Endothelial cell of umbilical vein (primary cell): ENCODE data around the gene CEP350.

Experiments used
- EZH2 ChIP-seq: IDR thresholded peaks from 2 replicates; pipeline ENCODE4 v1.6.1; 2012; ENCODE audit warnings: borderline replicate concordance, low read depth, mild to moderate bottlenecking, moderate library complexity, low read length, inconsistent platforms; ENCODE audit not compliant: severe bottlenecking
- FOS ChIP-seq: IDR thresholded peaks from 2 replicates; pipeline ENCODE4 v1.6.1; 2011; ENCODE audit warnings: mild to moderate bottlenecking, low read length, moderate library complexity, borderline replicate concordance; ENCODE audit not compliant: insufficient read depth
- GATA2 ChIP-seq: IDR thresholded peaks from 2 replicates; pipeline ENCODE4 v1.7.0; 2011; ENCODE audit warnings: low read depth, mild to moderate bottlenecking, moderate library complexity, mixed read lengths, low read length; ENCODE audit not compliant: insufficient read length, insufficient read depth
- JUN ChIP-seq: IDR thresholded peaks from 2 replicates; pipeline ENCODE4 v1.6.1; 2011; ENCODE audit warnings: borderline replicate concordance, low read depth; ENCODE audit not compliant: insufficient read length, insufficient read depth
- MYC ChIP-seq: IDR thresholded peaks from one replicate; pipeline ENCODE4 v1.6.1; 2011; ENCODE audit warnings: mild to moderate bottlenecking, low read depth, low read length
- POLR2A ChIP-seq: IDR thresholded peaks from 2 replicates; pipeline ENCODE4 v1.6.1; 2012; ENCODE audit warnings: low read depth, mild to moderate bottlenecking, control low read depth, low read length
- POLR2AphosphoS5 ChIP-seq: IDR thresholded peaks from 2 replicates; pipeline ENCODE4 v1.6.1; 2012; ENCODE audit warnings: low read depth, mild to moderate bottlenecking, control low read depth, low read length, moderate library complexity; ENCODE audit not compliant: insufficient read depth
- TF ChIP-seq, protein P1 (sequence below), 2 donors: IDR thresholded peaks; 1 replicate in 1 of 2; 2 replicates in 1 of 2; pipeline ENCODE4 v1.5.1; 2011; ENCODE audit warnings: low read length in 2 of 2, mild to moderate bottlenecking in 2 of 2, moderate library complexity in 2 of 2, control low read depth in 1 of 2, inconsistent platforms in 1 of 2, low read depth in 1 of 2; ENCODE audit not compliant: insufficient read depth in 1 of 2; ENCODE audit errors: extremely low read depth in 1 of 2
- TF ChIP-seq, protein P2 (sequence below): IDR thresholded peaks from 2 replicates; pipeline ENCODE4 v1.6.1; 2011; ENCODE audit not compliant: insufficient read depth, insufficient read length

DNA sequence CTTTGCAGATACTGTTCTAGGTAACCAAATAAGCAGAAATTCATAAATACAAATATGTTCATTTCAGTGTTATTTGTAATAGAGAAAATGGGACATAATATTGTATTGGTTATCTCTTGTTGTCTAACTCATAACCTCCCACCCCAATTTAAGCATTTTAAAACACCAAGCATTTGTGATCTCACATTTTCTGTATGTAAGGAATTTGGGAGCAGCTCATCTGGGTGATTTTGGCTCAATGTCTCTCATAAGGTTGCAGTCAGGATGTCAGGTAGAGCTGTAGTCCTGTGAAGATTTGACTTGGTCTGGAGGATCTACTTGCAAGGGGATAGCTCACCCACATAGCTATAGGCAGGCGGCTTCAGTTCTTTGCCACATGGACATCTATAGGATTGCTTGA is 29.5 kb downstream of the CEP350 start:
- no peak for TF ChIP-seq POLR2AphosphoS5
- TF ChIP-seq, protein P1, sequence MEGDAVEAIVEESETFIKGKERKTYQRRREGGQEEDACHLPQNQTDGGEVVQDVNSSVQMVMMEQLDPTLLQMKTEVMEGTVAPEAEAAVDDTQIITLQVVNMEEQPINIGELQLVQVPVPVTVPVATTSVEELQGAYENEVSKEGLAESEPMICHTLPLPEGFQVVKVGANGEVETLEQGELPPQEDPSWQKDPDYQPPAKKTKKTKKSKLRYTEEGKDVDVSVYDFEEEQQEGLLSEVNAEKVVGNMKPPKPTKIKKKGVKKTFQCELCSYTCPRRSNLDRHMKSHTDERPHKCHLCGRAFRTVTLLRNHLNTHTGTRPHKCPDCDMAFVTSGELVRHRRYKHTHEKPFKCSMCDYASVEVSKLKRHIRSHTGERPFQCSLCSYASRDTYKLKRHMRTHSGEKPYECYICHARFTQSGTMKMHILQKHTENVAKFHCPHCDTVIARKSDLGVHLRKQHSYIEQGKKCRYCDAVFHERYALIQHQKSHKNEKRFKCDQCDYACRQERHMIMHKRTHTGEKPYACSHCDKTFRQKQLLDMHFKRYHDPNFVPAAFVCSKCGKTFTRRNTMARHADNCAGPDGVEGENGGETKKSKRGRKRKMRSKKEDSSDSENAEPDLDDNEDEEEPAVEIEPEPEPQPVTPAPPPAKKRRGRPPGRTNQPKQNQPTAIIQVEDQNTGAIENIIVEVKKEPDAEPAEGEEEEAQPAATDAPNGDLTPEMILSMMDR (IDR thresholded peaks at IDR 0.05; ENCODE audit: extremely low read depth in 1 of 2, insufficient read depth in 1 of 2, low read depth in 1 of 2, low read length in 2 of 2), result no peak
- TF ChIP-seq EZH2, result no peak
- TF ChIP-seq POLR2A, result no peak
- TF ChIP-seq JUN, result no peak
- TF ChIP-seq MYC, result no peak
- TF ChIP-seq FOS, result no peak
- TF ChIP-seq, protein P2, sequence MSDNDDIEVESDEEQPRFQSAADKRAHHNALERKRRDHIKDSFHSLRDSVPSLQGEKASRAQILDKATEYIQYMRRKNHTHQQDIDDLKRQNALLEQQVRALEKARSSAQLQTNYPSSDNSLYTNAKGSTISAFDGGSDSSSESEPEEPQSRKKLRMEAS, result no peak
- TF ChIP-seq GATA2, result no peak
